ENCODE data around the gene MTMR12. TPM values are rescaled to one million over a fixed set of nuclear protein-coding genes. Genes with fewer than 3 reads are reported as not detected.
"Not testable (repeated sequence)": the region's sequence is repeated elsewhere in the genome, so short reads cannot be mapped to it uniquely, and the experiment has no call there.

The MTMR12 gene
- total RNA-seq, 1 experiment from 2014 or later = 19.5 TPM

GRCh38 chr5:32309761-32310160 is 3.0 kb downstream of the MTMR12 start:
- no peak for DNase-seq (ENCODE audit: low read depth, low spot score)
- in situ Hi-C loops (cut with HindIII; ENCODE audit: low pct_unique_long_range_greater_than_20kb, low sequenced_read_pairs) = no loop called here

- no peak for DNase-seq (ENCODE audit: low read depth, low spot score)
- in situ Hi-C loops (cut with HindIII; ENCODE audit: low pct_unique_long_range_greater_than_20kb, low sequenced_read_pairs) = no loop called here
Observed at GRCh38 chr5:32308946-32309345, 3.8 kb downstream of the MTMR12 start.

- no peak for DNase-seq (ENCODE audit: low read depth, low spot score)
- in situ Hi-C loops (cut with HindIII; ENCODE audit: low pct_unique_long_range_greater_than_20kb, low sequenced_read_pairs) = no loop called here
Observed at GRCh38 chr5:32307769-32308194, 5.0 kb downstream of the MTMR12 start.

GRCh38 chr5:32304622-32305021 is 8.1 kb downstream of the MTMR12 start:
- in situ Hi-C loops (cut with HindIII; ENCODE audit: low pct_unique_long_range_greater_than_20kb, low sequenced_read_pairs) = no loop called here
- DNase-seq (ENCODE audit: low read depth, low spot score) = no peak

GRCh38 chr5:32303755-32304120 is 9.0 kb downstream of the MTMR12 start:
- in situ Hi-C loops (cut with HindIII; ENCODE audit: low pct_unique_long_range_greater_than_20kb, low sequenced_read_pairs) = no loop called here
- DNase-seq (ENCODE audit: low read depth, low spot score) = no peak

GRCh38 chr5:32302835-32303754 is 9.6 kb downstream of the MTMR12 start:
- in situ Hi-C loops (cut with HindIII; ENCODE audit: low pct_unique_long_range_greater_than_20kb, low sequenced_read_pairs) = no loop called here
- DNase-seq (ENCODE audit: low read depth, low spot score) = no peak

- no peak for DNase-seq (ENCODE audit: low read depth, low spot score)
- in situ Hi-C loops (cut with HindIII; ENCODE audit: low pct_unique_long_range_greater_than_20kb, low sequenced_read_pairs) = no loop called here
Observed at GRCh38 chr5:32301891-32302290, 10.8 kb downstream of the MTMR12 start.

- no peak for DNase-seq (ENCODE audit: low read depth, low spot score)
- in situ Hi-C loops (cut with HindIII; ENCODE audit: low pct_unique_long_range_greater_than_20kb, low sequenced_read_pairs) = no loop called here
Observed at GRCh38 chr5:32299059-32299677, 13.6 kb downstream of the MTMR12 start.

- in situ Hi-C loops (cut with HindIII; ENCODE audit: low pct_unique_long_range_greater_than_20kb, low sequenced_read_pairs) = no loop called here
- DNase-seq (ENCODE audit: low read depth, low spot score) = no peak
Observed at GRCh38 chr5:32298059-32298415, 14.7 kb downstream of the MTMR12 start.

GRCh38 chr5:32297181-32298058 is 15.3 kb downstream of the MTMR12 start:
- no peak for DNase-seq (ENCODE audit: low read depth, low spot score)

GRCh38 chr5:32295966-32296772 is 16.6 kb downstream of the MTMR12 start:
- DNase-seq (ENCODE audit: low read depth, low spot score); in situ Hi-C loops (cut with HindIII; ENCODE audit: low pct_unique_long_range_greater_than_20kb, low sequenced_read_pairs): not testable (repeated sequence)

More at GRCh38 chr5:32297181-32298058, 15.3 kb downstream of the MTMR12 start:
- in situ Hi-C loops (cut with HindIII; ENCODE audit: low pct_unique_long_range_greater_than_20kb, low sequenced_read_pairs) = no loop called here

GRCh38 chr5:32291591-32291990 is 21.1 kb downstream of the MTMR12 start:
- in situ Hi-C loops (cut with HindIII; ENCODE audit: low pct_unique_long_range_greater_than_20kb, low sequenced_read_pairs) = no loop called here
- DNase-seq (ENCODE audit: low read depth, low spot score) = no peak

- DNase-seq (ENCODE audit: low read depth, low spot score) = no peak
- in situ Hi-C loops (cut with HindIII; ENCODE audit: low pct_unique_long_range_greater_than_20kb, low sequenced_read_pairs) = no loop called here
Observed at GRCh38 chr5:32290922-32291321, 21.8 kb downstream of the MTMR12 start.

GRCh38 chr5:32290501-32290900 is 22.2 kb downstream of the MTMR12 start:
- in situ Hi-C loops (cut with HindIII; ENCODE audit: low pct_unique_long_range_greater_than_20kb, low sequenced_read_pairs); DNase-seq (ENCODE audit: low read depth, low spot score): not testable (repeated sequence)

- not testable (repeated sequence) for DNase-seq (ENCODE audit: low read depth, low spot score)
Observed at GRCh38 chr5:32289986-32290385, 22.8 kb downstream of the MTMR12 start.

GRCh38 chr5:32288135-32288534 is 24.6 kb downstream of the MTMR12 start:
- in situ Hi-C loops (cut with HindIII; ENCODE audit: low pct_unique_long_range_greater_than_20kb, low sequenced_read_pairs); DNase-seq (ENCODE audit: low read depth, low spot score): not testable (repeated sequence)

More at GRCh38 chr5:32289986-32290385, 22.8 kb downstream of the MTMR12 start:
- in situ Hi-C loops (cut with HindIII; ENCODE audit: low pct_unique_long_range_greater_than_20kb, low sequenced_read_pairs) = not testable (repeated sequence)

- DNase-seq (ENCODE audit: low read depth, low spot score); in situ Hi-C loops (cut with HindIII; ENCODE audit: low pct_unique_long_range_greater_than_20kb, low sequenced_read_pairs): not testable (repeated sequence)
Observed at GRCh38 chr5:32287525-32287924, 25.2 kb downstream of the MTMR12 start.

Measured in SK-MEL-5 (cell line).